ENCODE results near the gene ZCCHC4.

- TF ChIP-seq KLF1 (tag by site-specific recombination; IDR thresholded peaks at IDR 0.05) = no peak
- no peak for TF ChIP-seq ZNF561 (tag by site-specific recombination; IDR thresholded peaks at IDR 0.05; ENCODE audit: borderline replicate concordance)
- no peak for TF ChIP-seq ZNF394 (tag by site-specific recombination; IDR thresholded peaks at IDR 0.05; ENCODE audit: borderline replicate concordance)
- no peak for TF ChIP-seq ZNF791 (tag by site-specific recombination; IDR thresholded peaks at IDR 0.05)
- no peak for TF ChIP-seq PRDM2 (tag by site-specific recombination; IDR thresholded peaks at IDR 0.05; ENCODE audit: borderline replicate concordance)
- TF ChIP-seq HOXA7 (CRISPR knock-in tag; IDR thresholded peaks at IDR 0.05; ENCODE audit: borderline replicate concordance) = no peak
- TF ChIP-seq, protein P1, sequence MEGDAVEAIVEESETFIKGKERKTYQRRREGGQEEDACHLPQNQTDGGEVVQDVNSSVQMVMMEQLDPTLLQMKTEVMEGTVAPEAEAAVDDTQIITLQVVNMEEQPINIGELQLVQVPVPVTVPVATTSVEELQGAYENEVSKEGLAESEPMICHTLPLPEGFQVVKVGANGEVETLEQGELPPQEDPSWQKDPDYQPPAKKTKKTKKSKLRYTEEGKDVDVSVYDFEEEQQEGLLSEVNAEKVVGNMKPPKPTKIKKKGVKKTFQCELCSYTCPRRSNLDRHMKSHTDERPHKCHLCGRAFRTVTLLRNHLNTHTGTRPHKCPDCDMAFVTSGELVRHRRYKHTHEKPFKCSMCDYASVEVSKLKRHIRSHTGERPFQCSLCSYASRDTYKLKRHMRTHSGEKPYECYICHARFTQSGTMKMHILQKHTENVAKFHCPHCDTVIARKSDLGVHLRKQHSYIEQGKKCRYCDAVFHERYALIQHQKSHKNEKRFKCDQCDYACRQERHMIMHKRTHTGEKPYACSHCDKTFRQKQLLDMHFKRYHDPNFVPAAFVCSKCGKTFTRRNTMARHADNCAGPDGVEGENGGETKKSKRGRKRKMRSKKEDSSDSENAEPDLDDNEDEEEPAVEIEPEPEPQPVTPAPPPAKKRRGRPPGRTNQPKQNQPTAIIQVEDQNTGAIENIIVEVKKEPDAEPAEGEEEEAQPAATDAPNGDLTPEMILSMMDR (tag by site-specific recombination; IDR thresholded peaks at IDR 0.05) = no peak
- no peak for TF ChIP-seq YY1 (tag by site-specific recombination; IDR thresholded peaks at IDR 0.05)
- TF ChIP-seq ZNF174 (tag by site-specific recombination; IDR thresholded peaks at IDR 0.05) = no peak
Observed at GRCh38 chr4:25290490-25291067, 22.0 kb upstream of the ZCCHC4 start.
